HEK293 (cell line): Measurements from ENCODE around the gene OR9G1.

Experiments
- YY1 ChIP-seq: fragments of 450-650 bp; formaldehyde crosslinking; IDR thresholded peaks from 2 replicates; pipeline ENCODE4 v1.5.1; 2018; ENCODE audit warnings: missing biosample characterization, missing genetic modification characterization
- ZNF677 ChIP-seq: fragments of 450-650 bp; IDR thresholded peaks from 2 replicates; pipeline ENCODE4 v1.5.0; 2018; ENCODE audit warnings: missing biosample characterization, mild to moderate bottlenecking, missing genetic modification characterization, moderate library complexity
- ZNF76 ChIP-seq: fragments of 450-650 bp; formaldehyde crosslinking; IDR thresholded peaks from 2 replicates; pipeline ENCODE4; 2016; ENCODE audit warnings: low read depth, missing biosample characterization, missing genetic modification characterization, borderline replicate concordance
- TF ChIP-seq, protein P1 (sequence below): fragments of 450-650 bp; formaldehyde crosslinking; IDR thresholded peaks from 2 replicates; pipeline ENCODE4 v1.5.1; 2016; ENCODE audit warnings: missing biosample characterization, missing genetic modification characterization, low read depth
- TF ChIP-seq, protein P2 (sequence below): fragments of 450-650 bp; formaldehyde crosslinking; IDR thresholded peaks from 2 replicates; pipeline ENCODE4 v1.5.1; 2016; ENCODE audit warnings: missing biosample characterization, missing genetic modification characterization
- TF ChIP-seq, protein P3 (sequence below): fragments of 450-650 bp; formaldehyde crosslinking; IDR thresholded peaks from 2 replicates; pipeline ENCODE4 v1.5.1; 2016; ENCODE audit warnings: missing biosample characterization, missing genetic modification characterization

DNA sequence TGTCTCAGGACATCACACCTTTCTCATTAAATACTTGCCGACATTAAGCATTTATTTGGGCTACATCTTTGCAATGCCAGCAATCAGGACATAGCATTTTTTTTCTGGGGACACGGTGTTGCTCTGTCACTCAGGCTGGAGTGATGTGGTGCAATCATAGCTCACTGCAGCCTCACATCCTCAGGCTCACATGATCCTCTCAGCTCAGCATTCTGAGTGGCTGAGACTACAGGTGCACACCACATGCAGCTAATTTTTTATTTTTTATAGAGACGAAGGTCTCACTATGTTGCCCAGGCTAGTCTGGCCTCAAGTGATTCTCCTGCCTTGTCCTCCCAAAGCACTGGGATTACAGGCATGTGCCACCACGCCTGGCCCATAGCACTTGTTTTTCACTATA, 21.6 kb downstream of the OR9G1 start:
- TF ChIP-seq, protein P1, sequence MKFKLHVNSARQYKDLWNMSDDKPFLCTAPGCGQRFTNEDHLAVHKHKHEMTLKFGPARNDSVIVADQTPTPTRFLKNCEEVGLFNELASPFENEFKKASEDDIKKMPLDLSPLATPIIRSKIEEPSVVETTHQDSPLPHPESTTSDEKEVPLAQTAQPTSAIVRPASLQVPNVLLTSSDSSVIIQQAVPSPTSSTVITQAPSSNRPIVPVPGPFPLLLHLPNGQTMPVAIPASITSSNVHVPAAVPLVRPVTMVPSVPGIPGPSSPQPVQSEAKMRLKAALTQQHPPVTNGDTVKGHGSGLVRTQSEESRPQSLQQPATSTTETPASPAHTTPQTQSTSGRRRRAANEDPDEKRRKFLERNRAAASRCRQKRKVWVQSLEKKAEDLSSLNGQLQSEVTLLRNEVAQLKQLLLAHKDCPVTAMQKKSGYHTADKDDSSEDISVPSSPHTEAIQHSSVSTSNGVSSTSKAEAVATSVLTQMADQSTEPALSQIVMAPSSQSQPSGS (tag by site-specific recombination), result no peak
- TF ChIP-seq, protein P2, sequence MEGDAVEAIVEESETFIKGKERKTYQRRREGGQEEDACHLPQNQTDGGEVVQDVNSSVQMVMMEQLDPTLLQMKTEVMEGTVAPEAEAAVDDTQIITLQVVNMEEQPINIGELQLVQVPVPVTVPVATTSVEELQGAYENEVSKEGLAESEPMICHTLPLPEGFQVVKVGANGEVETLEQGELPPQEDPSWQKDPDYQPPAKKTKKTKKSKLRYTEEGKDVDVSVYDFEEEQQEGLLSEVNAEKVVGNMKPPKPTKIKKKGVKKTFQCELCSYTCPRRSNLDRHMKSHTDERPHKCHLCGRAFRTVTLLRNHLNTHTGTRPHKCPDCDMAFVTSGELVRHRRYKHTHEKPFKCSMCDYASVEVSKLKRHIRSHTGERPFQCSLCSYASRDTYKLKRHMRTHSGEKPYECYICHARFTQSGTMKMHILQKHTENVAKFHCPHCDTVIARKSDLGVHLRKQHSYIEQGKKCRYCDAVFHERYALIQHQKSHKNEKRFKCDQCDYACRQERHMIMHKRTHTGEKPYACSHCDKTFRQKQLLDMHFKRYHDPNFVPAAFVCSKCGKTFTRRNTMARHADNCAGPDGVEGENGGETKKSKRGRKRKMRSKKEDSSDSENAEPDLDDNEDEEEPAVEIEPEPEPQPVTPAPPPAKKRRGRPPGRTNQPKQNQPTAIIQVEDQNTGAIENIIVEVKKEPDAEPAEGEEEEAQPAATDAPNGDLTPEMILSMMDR (tag by site-specific recombination), result no peak
- TF ChIP-seq YY1 (tag by site-specific recombination) (no peak), ZNF76 (tag by site-specific recombination) (no peak), ZNF677 (tag by site-specific recombination) (no peak)
- TF ChIP-seq, protein P3, sequence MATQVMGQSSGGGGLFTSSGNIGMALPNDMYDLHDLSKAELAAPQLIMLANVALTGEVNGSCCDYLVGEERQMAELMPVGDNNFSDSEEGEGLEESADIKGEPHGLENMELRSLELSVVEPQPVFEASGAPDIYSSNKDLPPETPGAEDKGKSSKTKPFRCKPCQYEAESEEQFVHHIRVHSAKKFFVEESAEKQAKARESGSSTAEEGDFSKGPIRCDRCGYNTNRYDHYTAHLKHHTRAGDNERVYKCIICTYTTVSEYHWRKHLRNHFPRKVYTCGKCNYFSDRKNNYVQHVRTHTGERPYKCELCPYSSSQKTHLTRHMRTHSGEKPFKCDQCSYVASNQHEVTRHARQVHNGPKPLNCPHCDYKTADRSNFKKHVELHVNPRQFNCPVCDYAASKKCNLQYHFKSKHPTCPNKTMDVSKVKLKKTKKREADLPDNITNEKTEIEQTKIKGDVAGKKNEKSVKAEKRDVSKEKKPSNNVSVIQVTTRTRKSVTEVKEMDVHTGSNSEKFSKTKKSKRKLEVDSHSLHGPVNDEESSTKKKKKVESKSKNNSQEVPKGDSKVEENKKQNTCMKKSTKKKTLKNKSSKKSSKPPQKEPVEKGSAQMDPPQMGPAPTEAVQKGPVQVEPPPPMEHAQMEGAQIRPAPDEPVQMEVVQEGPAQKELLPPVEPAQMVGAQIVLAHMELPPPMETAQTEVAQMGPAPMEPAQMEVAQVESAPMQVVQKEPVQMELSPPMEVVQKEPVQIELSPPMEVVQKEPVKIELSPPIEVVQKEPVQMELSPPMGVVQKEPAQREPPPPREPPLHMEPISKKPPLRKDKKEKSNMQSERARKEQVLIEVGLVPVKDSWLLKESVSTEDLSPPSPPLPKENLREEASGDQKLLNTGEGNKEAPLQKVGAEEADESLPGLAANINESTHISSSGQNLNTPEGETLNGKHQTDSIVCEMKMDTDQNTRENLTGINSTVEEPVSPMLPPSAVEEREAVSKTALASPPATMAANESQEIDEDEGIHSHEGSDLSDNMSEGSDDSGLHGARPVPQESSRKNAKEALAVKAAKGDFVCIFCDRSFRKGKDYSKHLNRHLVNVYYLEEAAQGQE (tag by site-specific recombination), result no peak
